Measurements from ENCODE around the gene USP47.
A peak's percentile ranks its signal among the peaks of the same experiment; 100 is the strongest.

USP47 gene

GRCh38 chr11:11978792-11979487 is 137.2 kb downstream of the USP47 start:
- TF ChIP-seq CTCF (IDR thresholded peaks at IDR 0.05; ENCODE audit: poor library complexity, severe bottlenecking): no peak
- DNase-seq (ENCODE audit: low spot score) (no peak), ATAC-seq (ENCODE audit: low read depth) (no peak)
- Histone ChIP-seq H3K27me3 (ENCODE audit: insufficient read depth, poor library complexity, severe bottlenecking) (no peaks in the 10 kb centered on the region), H3K27ac (ENCODE audit: poor library complexity, severe bottlenecking) (peak overlapping the region; percentile 98), H3K4me3 (ENCODE audit: severe bottlenecking) (no peak overlapping the region), H3K36me3 (ENCODE audit: low read depth) (peaks cover 21% of the 10 kb centered on the region), H3K9me3 (ENCODE audit: severe bottlenecking) (no peaks in the 10 kb centered on the region), H3K4me1 (ENCODE audit: insufficient read depth, poor library complexity, severe bottlenecking) (peaks cover 53% of the 10 kb centered on the region)

GRCh38 chr11:11979488-11980117 is 137.8 kb downstream of the USP47 start:
- Histone ChIP-seq H3K27me3 (ENCODE audit: insufficient read depth, poor library complexity, severe bottlenecking) (no peaks in the 10 kb centered on the region), H3K9me3 (ENCODE audit: severe bottlenecking) (no peaks in the 10 kb centered on the region), H3K27ac (ENCODE audit: poor library complexity, severe bottlenecking) (peak overlapping the region; percentile 98), H3K36me3 (ENCODE audit: low read depth) (peaks cover 14% of the 10 kb centered on the region), H3K4me3 (ENCODE audit: severe bottlenecking) (no peak overlapping the region), H3K4me1 (ENCODE audit: insufficient read depth, poor library complexity, severe bottlenecking) (peaks cover 53% of the 10 kb centered on the region)
- TF ChIP-seq CTCF (IDR thresholded peaks at IDR 0.05; ENCODE audit: poor library complexity, severe bottlenecking): no peak
- DNase-seq (ENCODE audit: low spot score) (no peak), ATAC-seq (ENCODE audit: low read depth) (peak; percentile 22; the same call in 2 of the 3 replicates)

- Histone ChIP-seq H3K4me3 (ENCODE audit: severe bottlenecking) (no peak overlapping the region), H3K9me3 (ENCODE audit: severe bottlenecking) (no peaks in the 10 kb centered on the region), H3K4me1 (ENCODE audit: insufficient read depth, poor library complexity, severe bottlenecking) (peaks cover 50% of the 10 kb centered on the region), H3K36me3 (ENCODE audit: low read depth) (peaks cover 16% of the 10 kb centered on the region), H3K27me3 (ENCODE audit: insufficient read depth, poor library complexity, severe bottlenecking) (no peaks in the 10 kb centered on the region), H3K27ac (ENCODE audit: poor library complexity, severe bottlenecking) (peak overlapping the region; percentile 98)
- DNase-seq (ENCODE audit: low spot score) (no peak), ATAC-seq (ENCODE audit: low read depth) (no peak)
- no peak for TF ChIP-seq CTCF (IDR thresholded peaks at IDR 0.05; ENCODE audit: poor library complexity, severe bottlenecking)
Measured at GRCh38 chr11:11980200-11980599, 138.4 kb downstream of the USP47 start.

GRCh38 chr11:11980841-11981308 is 139.1 kb downstream of the USP47 start:
- Histone ChIP-seq H3K27ac (ENCODE audit: poor library complexity, severe bottlenecking) (peak overlapping the region; percentile 98), H3K36me3 (ENCODE audit: low read depth) (peaks cover 14% of the 10 kb centered on the region), H3K4me3 (ENCODE audit: severe bottlenecking) (no peak overlapping the region), H3K9me3 (ENCODE audit: severe bottlenecking) (no peaks in the 10 kb centered on the region), H3K4me1 (ENCODE audit: insufficient read depth, poor library complexity, severe bottlenecking) (peaks cover 47% of the 10 kb centered on the region), H3K27me3 (ENCODE audit: insufficient read depth, poor library complexity, severe bottlenecking) (no peaks in the 10 kb centered on the region)
- TF ChIP-seq CTCF (IDR thresholded peaks at IDR 0.05; ENCODE audit: poor library complexity, severe bottlenecking): no peak
- no peak for ATAC-seq (ENCODE audit: low read depth)
- no peak for DNase-seq (ENCODE audit: low spot score)

- Histone ChIP-seq H3K27me3 (ENCODE audit: insufficient read depth, poor library complexity, severe bottlenecking) (no peaks in the 10 kb centered on the region), H3K27ac (ENCODE audit: poor library complexity, severe bottlenecking) (peak overlapping the region; percentile 98), H3K9me3 (ENCODE audit: severe bottlenecking) (no peaks in the 10 kb centered on the region), H3K4me1 (ENCODE audit: insufficient read depth, poor library complexity, severe bottlenecking) (peaks cover 42% of the 10 kb centered on the region), H3K36me3 (ENCODE audit: low read depth) (peaks cover 13% of the 10 kb centered on the region), H3K4me3 (ENCODE audit: severe bottlenecking) (no peak overlapping the region)
- DNase-seq (ENCODE audit: low spot score) (no peak), ATAC-seq (ENCODE audit: low read depth) (no peak)
- TF ChIP-seq CTCF (IDR thresholded peaks at IDR 0.05; ENCODE audit: poor library complexity, severe bottlenecking): no peak
Measured at GRCh38 chr11:11981364-11981763, 139.6 kb downstream of the USP47 start.
